ENCODE results near the gene HOXA6. TPM values are rescaled to one million over a fixed set of nuclear protein-coding genes. Genes with fewer than 3 reads are reported as not detected.

HOXA6 gene
- total RNA-seq, 4 donors from 2014 or later: 11.1 to 30.9 (median 18.7) TPM

- peak overlapping the region; percentile 4 to 88 (median 57) for H3K27ac ChIP-seq
- peak overlapping the region; percentile 12 to 45 (median 18) for H3K4me3 ChIP-seq
- 10 to 13% methylated on average over 56 of the region's 56 CpGs for WGBS, 2 donors
- H3K27me3 ChIP-seq: peaks cover 0 to 96% of the 10 kb centered on the region in 2 donors
- peaks cover 0 to 44% (median 18%) of the 10 kb centered on the region in 4 donors for H3K4me1 ChIP-seq
- no peaks in the 10 kb centered on the region for H3K36me3 ChIP-seq
- peak in 1 of 2 donors; percentile 50 for TF ChIP-seq EP300 (IDR thresholded peaks at IDR 0.05)
- peak; percentile 73 to 87 (median 83) for TF ChIP-seq CTCF (IDR thresholded peaks at IDR 0.05)
- no peak for TF ChIP-seq POLR2A (IDR thresholded peaks at IDR 0.05)
- DNase-seq (ENCODE audit: low spot score in 2 of 2): peak; percentile 71 to 81
- H3K9me3 ChIP-seq: no peaks in the 10 kb centered on the region
These were observed 32.2 kb upstream of the HOXA6 start for GRCh38 chr7:27179503-27180430.

- peak in 1 of 2 donors; percentile 11 for DNase-seq (ENCODE audit: low spot score in 2 of 2)
- peaks cover 0 to 98% of the 10 kb centered on the region in 2 donors for H3K27me3 ChIP-seq
- TF ChIP-seq CTCF (IDR thresholded peaks at IDR 0.05) (no peak), POLR2A (IDR thresholded peaks at IDR 0.05) (no peak), EP300 (IDR thresholded peaks at IDR 0.05) (no peak)
- H3K27ac ChIP-seq: peak overlapping the region in 2 of 4 donors; percentile 80 to 88
- peak overlapping the region in 3 of 4 donors; percentile 12 to 45 (median 15) for H3K4me3 ChIP-seq
- H3K4me1 ChIP-seq: peaks cover 0 to 44% (median 16%) of the 10 kb centered on the region in 4 donors
- 36 to 61% methylated on average over 14 of the region's 14 CpGs for WGBS, 2 donors
- no peaks in the 10 kb centered on the region for H3K36me3 ChIP-seq
- no peaks in the 10 kb centered on the region for H3K9me3 ChIP-seq
These were observed 31.5 kb upstream of the HOXA6 start for GRCh38 chr7:27179030-27179429.

- DNase-seq (ENCODE audit: low spot score in 2 of 2): peak in 1 of 2 donors; percentile 27
- peak overlapping the region in 1 of 4 donors; percentile 45 for H3K4me3 ChIP-seq
- H3K27me3 ChIP-seq: peaks cover 0 to 94% of the 10 kb centered on the region in 2 donors
These were observed 30.8 kb upstream of the HOXA6 start for GRCh38 chr7:27178366-27178765.

GRCh38 chr7:27177795-27178320, 30.3 kb upstream of the HOXA6 start:
- 65 to 69% methylated on average over 5 of the region's 5 CpGs for WGBS, 2 donors
- peaks cover 0 to 93% of the 10 kb centered on the region in 2 donors for H3K27me3 ChIP-seq
- peak in 1 of 2 donors; percentile 9 for DNase-seq (ENCODE audit: low spot score in 2 of 2)

More at GRCh38 chr7:27178366-27178765, 30.8 kb upstream of the HOXA6 start:
- Histone ChIP-seq H3K9me3 (no peaks in the 10 kb centered on the region), H3K36me3 (no peaks in the 10 kb centered on the region), H3K27ac (peak overlapping the region in 2 of 4 donors; percentile 80 to 88), H3K4me1 (peaks cover 0 to 44% (median 11%) of the 10 kb centered on the region in 4 donors)
- TF ChIP-seq EP300 (IDR thresholded peaks at IDR 0.05): peak in 1 of 2 donors; percentile 12
- no peak for TF ChIP-seq POLR2A (IDR thresholded peaks at IDR 0.05)
- 64 to 84% methylated on average over 6 of the region's 6 CpGs for WGBS, 2 donors

More at GRCh38 chr7:27177795-27178320, 30.3 kb upstream of the HOXA6 start:
- H3K9me3 ChIP-seq: no peaks in the 10 kb centered on the region
- H3K4me1 ChIP-seq: peaks cover 0 to 44% (median 9%) of the 10 kb centered on the region in 4 donors
- H3K27ac ChIP-seq: peak overlapping the region in 3 of 4 donors; percentile 1 to 88 (median 80)
- no peak for TF ChIP-seq POLR2A (IDR thresholded peaks at IDR 0.05)
- TF ChIP-seq CTCF (IDR thresholded peaks at IDR 0.05): no peak
- TF ChIP-seq EP300 (IDR thresholded peaks at IDR 0.05): no peak
- H3K36me3 ChIP-seq: no peaks in the 10 kb centered on the region
- peak overlapping the region in 1 of 4 donors; percentile 45 for H3K4me3 ChIP-seq
